K562 (cell line): ENCODE data around the gene SAMD4A. TPM values are rescaled to one million over a fixed set of nuclear protein-coding genes. Genes with fewer than 3 reads are reported as not detected.

Experiments
- ATAC-seq: fragments of 200-7000 bp; cut with Tn5 transposase; 3 replicates; pipeline ENCODE4 v1.9.1; 2020; ENCODE audit warnings: moderate library complexity
- BruUV-seq: library from RNA; stranded (reverse); fragments of 400-500 nt; replicated peaks from 2 replicates; lab custom pipeline; 2021; lab: Mats Ljungman, UMichigan
- CTCF ChIA-PET: fragments of 300-600 bp; formaldehyde crosslinking; extraction: SDS; loops from one replicate; lab custom pipeline; 2021; ENCODE audit warnings: low intra/inter-chr PET ratio; lab: Yijun Ruan, JAX
- POLR2A ChIA-PET: fragments of 300-600, 350-650 bp; sonication (Branson Sonifier 250); formaldehyde crosslinking; extraction: SDS; loops from one replicate; lab custom pipeline; 2021; ENCODE audit warnings: antibody characterized with exemption, inconsistent platforms; lab: Yijun Ruan, JAX
- DNase-seq, 4 experiments: peaks; one replicate each; pipeline versions ENCODE4 v3.0.0 to v3.0.0-alpha.2; 2011 to 2018; ENCODE audit warnings: low spot score in 3 of 4, mixed read lengths in 3 of 4; ENCODE audit errors: extremely low read depth in 1 of 4
- FAIRE-seq: peaks from 2 replicates; lab custom pipeline; 2011; peaks lifted over from hg19 to GRCh38; lab: Jason Lieb, UNC
- H2AFZ ChIP-seq: 2 replicates; pipeline ENCODE4 v1.6.0; 2011; ENCODE audit warnings: low read depth, low read length, control low read depth, inconsistent platforms
- H3K27ac ChIP-seq: fragments of 200-600 bp; 3 replicates; pipeline ENCODE4 v1.8.0; 2011; ENCODE audit warnings: low read depth, mild to moderate bottlenecking, control low read depth, inconsistent platforms, low read length, moderate library complexity, mixed read lengths; ENCODE audit errors: extremely low read depth
- H3K27me3 ChIP-seq, 2 experiments: fragments of 300-600 bp in 1 of 2; 2 replicates in 1 of 2; 3 replicates in 1 of 2; pipeline versions ENCODE4 v1.6.0 to v1.8.0; 2011; ENCODE audit warnings: inconsistent platforms in 2 of 2, low read length in 2 of 2, mild to moderate bottlenecking in 1 of 2, mixed read lengths in 1 of 2, moderate library complexity in 1 of 2; ENCODE audit not compliant: control insufficient read depth in 2 of 2, insufficient read depth in 2 of 2
- H3K36me3 ChIP-seq: fragments of 300-600 bp; 3 replicates; pipeline ENCODE4 v1.8.0; 2011; ENCODE audit warnings: mild to moderate bottlenecking, low read length, inconsistent platforms; ENCODE audit not compliant: control insufficient read depth, insufficient read depth
- H3K4me1 ChIP-seq, 2 experiments: fragments of 200-600 bp in 1 of 2; replicated peaks in 1 of 2; 2 replicates in 1 of 2; 3 replicates in 1 of 2; pipeline versions ENCODE4 v1.5.1 to v1.8.0; 2011; ENCODE audit warnings: inconsistent platforms in 2 of 2, low read length in 2 of 2, mild to moderate bottlenecking in 1 of 2, mixed read lengths in 1 of 2, moderate library complexity in 1 of 2; ENCODE audit not compliant: control insufficient read depth in 2 of 2, insufficient read depth in 2 of 2
- H3K4me2 ChIP-seq: 2 replicates; pipeline ENCODE4 v1.6.1; 2011; ENCODE audit warnings: low read length, control low read depth, inconsistent platforms, mixed read lengths; ENCODE audit not compliant: insufficient read depth
- H3K4me3 ChIP-seq: fragments of 200-600 bp; sonication (generic), shearing (Covaris generic); 2 replicates; pipeline ENCODE4 v1.5.1; 2016; ENCODE audit warnings: control low read depth, inconsistent platforms
- H3K79me2 ChIP-seq: fragments of 200-600 bp; 3 replicates; pipeline ENCODE4 v1.8.0; 2011; ENCODE audit warnings: low read length, inconsistent platforms; ENCODE audit not compliant: control insufficient read depth, insufficient read depth
- H3K9ac ChIP-seq, 2 experiments: 2 replicates each; pipeline versions ENCODE4 v1.6.0 to v1.6.1; 2011; ENCODE audit warnings: low read depth in 2 of 2, low read length in 2 of 2, control low read depth in 1 of 2, inconsistent platforms in 1 of 2, mild to moderate bottlenecking in 1 of 2, mixed read lengths in 1 of 2; ENCODE audit not compliant: insufficient read depth in 1 of 2
- H3K9me1 ChIP-seq: one replicate; pipeline ENCODE4 v1.6.0; 2011; ENCODE audit warnings: inconsistent platforms, mild to moderate bottlenecking, low read length, moderate library complexity; ENCODE audit not compliant: control insufficient read depth, insufficient read depth
- H3K9me3 ChIP-seq: replicated peaks from 2 replicates; pipeline ENCODE4 v1.5.1; 2011; ENCODE audit warnings: low read depth, low read length, inconsistent platforms; ENCODE audit not compliant: control insufficient read depth, insufficient read depth
- H4K20me1 ChIP-seq: replicated peaks from 2 replicates; pipeline ENCODE4 v1.6.1; 2011; ENCODE audit warnings: low read length, inconsistent platforms, mixed read lengths; ENCODE audit not compliant: control insufficient read depth, insufficient read depth
- FOXM1 ChIP-seq, 2 experiments: fragments of 450-650 bp in 1 of 2; sonication (generic) in 1 of 2; formaldehyde crosslinking in 1 of 2; IDR thresholded peaks; 2 replicates each; pipeline versions ENCODE4 v1.6.1 to v1.9.0; 2017 to 2022; ENCODE audit warnings: low read depth in 2 of 2, mild to moderate bottlenecking in 2 of 2, missing genetic modification reagents in 1 of 2, moderate library complexity in 1 of 2
- NFIC ChIP-seq: fragments of 450-650 bp; IDR thresholded peaks from 2 replicates; pipeline ENCODE4 v1.6.1; 2017; ENCODE audit warnings: mild to moderate bottlenecking, inconsistent platforms
- WGBS: fragments of 100-300 bp; shearing (Covaris generic); methylation state at CpG from one replicate; pipeline ENCODE4 v1.1.6; 2016; ENCODE audit warnings: low coverage, mixed read lengths; ENCODE audit not compliant: insufficient coverage; ENCODE audit errors: missing lambda C conversion rate; 5-methylcytosine and 5-hydroxymethylcytosine counted together
- in situ Hi-C: fragments of 300-500 bp; cut with MboI; formaldehyde crosslinking; loops from 4 replicates; pipeline ENCODE4 v1.15.0; 2018; ENCODE audit warnings: inconsistent platforms, mixed read lengths
- intact Hi-C: fragments of 100-400 bp; cut with micrococcal nuclease; formaldehyde crosslinking; loops from 2 replicates; pipeline ENCODE4 v1.14.2; 2022
- polyA plus RNA-seq, 8 experiments: library from polyadenylated mRNA; depleted of rRNA in 4 of 8; stranded (reverse) in 5 of 8; unstranded in 3 of 8; fragments of >200 nt; fragmentation: Nextera tagmentation in 2 of 8; fragmentation: Illumina TruSeq in 1 of 8; extraction: Ambion mirVana in 2 of 8; extraction: Trizol in 1 of 8; gene quantifications; 2 replicates each; pipeline versions ENCODE4 v1.2.1 to v1.2.3, GENCODE V29; 2011 to 2014; ENCODE audit warnings: inconsistent platforms in 1 of 8, missing spikeins in 1 of 8
- total RNA-seq, 7 experiments: library from RNA; depleted of rRNA in 6 of 7; stranded (reverse); fragments of >200 nt in 6 of 7; fragmentation: Illumina TruSeq in 2 of 7; extraction: Trizol in 2 of 7; gene quantifications; 2 replicates each; pipeline versions ENCODE4 v1.2.1 to v1.2.3, GENCODE V29; 2011 to 2021; ENCODE audit warnings: low replicate concordance in 1 of 7
- TF ChIP-seq, protein P1 (sequence below): fragments of 200-400 bp; formaldehyde crosslinking; IDR thresholded peaks from 2 replicates; pipeline ENCODE4 v1.6.1; 2017; ENCODE audit warnings: mild to moderate bottlenecking, low read depth, low read length, moderate library complexity
- TF ChIP-seq, protein P2 (sequence below), 2 experiments: fragments of 450-650 bp; IDR thresholded peaks; 2 replicates each; pipeline ENCODE4 v1.6.1; 2018; ENCODE audit warnings: mild to moderate bottlenecking in 2 of 2, low read depth in 1 of 2; ENCODE audit not compliant: partially characterized antibody in 2 of 2

SAMD4A gene
- total and polyA plus RNA-seq, 9 of the 15 experiments (the other 6 are each of a cell fraction or from before 2014, with no cell fraction given) = 0.66 to 6.8 (median 3.3) TPM

DNA sequence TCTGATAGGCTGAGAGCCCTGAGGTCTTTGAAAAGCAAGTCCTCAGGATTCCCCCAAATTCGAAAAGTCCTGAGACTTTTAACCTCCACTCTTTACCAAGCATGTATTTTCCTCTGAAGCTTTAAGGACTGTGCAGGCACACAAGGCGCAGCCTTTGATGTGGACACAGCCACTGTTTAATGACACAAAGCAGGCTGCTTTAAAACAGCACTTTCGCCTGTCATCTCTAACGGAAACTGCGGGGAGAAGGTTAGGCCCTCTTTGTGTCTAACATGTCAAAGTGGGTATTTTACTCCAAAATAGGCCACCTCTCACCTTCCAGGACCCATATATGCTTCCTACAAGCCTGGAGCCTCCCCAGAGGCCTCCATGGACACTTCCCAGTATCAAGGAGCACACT is 176.5 kb downstream of the SAMD4A start:
- Histone ChIP-seq H3K9me1 (no peaks in the 10 kb centered on the region), H4K20me1 (no peaks in the 10 kb centered on the region), H3K27me3 (no peaks in the 10 kb centered on the region), H3K79me2 (no peaks in the 10 kb centered on the region), H3K27ac (no peak overlapping the region), H3K9me3 (no peaks in the 10 kb centered on the region), H3K4me1 (no peaks in the 10 kb centered on the region; a peak in 2 of 5 replicates), H2AFZ (no peak overlapping the region), H3K4me3 (no peak overlapping the region), H3K4me2 (no peak overlapping the region), H3K36me3 (no peaks in the 10 kb centered on the region), H3K9ac (no peak overlapping the region)
- TF ChIP-seq, protein P1, sequence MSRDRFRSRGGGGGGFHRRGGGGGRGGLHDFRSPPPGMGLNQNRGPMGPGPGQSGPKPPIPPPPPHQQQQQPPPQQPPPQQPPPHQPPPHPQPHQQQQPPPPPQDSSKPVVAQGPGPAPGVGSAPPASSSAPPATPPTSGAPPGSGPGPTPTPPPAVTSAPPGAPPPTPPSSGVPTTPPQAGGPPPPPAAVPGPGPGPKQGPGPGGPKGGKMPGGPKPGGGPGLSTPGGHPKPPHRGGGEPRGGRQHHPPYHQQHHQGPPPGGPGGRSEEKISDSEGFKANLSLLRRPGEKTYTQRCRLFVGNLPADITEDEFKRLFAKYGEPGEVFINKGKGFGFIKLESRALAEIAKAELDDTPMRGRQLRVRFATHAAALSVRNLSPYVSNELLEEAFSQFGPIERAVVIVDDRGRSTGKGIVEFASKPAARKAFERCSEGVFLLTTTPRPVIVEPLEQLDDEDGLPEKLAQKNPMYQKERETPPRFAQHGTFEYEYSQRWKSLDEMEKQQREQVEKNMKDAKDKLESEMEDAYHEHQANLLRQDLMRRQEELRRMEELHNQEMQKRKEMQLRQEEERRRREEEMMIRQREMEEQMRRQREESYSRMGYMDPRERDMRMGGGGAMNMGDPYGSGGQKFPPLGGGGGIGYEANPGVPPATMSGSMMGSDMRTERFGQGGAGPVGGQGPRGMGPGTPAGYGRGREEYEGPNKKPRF = no peak
- TF ChIP-seq FOXM1 (IDR thresholded peaks at IDR 0.05; ENCODE audit: low read depth) = no peak
- no peak for TF ChIP-seq FOXM1 (CRISPR knock-in tag; IDR thresholded peaks at IDR 0.05; ENCODE audit: low read depth)
- peak; percentile 34; the same call in 1 of the 2 replicates for TF ChIP-seq NFIC
- TF ChIP-seq, protein P2, sequence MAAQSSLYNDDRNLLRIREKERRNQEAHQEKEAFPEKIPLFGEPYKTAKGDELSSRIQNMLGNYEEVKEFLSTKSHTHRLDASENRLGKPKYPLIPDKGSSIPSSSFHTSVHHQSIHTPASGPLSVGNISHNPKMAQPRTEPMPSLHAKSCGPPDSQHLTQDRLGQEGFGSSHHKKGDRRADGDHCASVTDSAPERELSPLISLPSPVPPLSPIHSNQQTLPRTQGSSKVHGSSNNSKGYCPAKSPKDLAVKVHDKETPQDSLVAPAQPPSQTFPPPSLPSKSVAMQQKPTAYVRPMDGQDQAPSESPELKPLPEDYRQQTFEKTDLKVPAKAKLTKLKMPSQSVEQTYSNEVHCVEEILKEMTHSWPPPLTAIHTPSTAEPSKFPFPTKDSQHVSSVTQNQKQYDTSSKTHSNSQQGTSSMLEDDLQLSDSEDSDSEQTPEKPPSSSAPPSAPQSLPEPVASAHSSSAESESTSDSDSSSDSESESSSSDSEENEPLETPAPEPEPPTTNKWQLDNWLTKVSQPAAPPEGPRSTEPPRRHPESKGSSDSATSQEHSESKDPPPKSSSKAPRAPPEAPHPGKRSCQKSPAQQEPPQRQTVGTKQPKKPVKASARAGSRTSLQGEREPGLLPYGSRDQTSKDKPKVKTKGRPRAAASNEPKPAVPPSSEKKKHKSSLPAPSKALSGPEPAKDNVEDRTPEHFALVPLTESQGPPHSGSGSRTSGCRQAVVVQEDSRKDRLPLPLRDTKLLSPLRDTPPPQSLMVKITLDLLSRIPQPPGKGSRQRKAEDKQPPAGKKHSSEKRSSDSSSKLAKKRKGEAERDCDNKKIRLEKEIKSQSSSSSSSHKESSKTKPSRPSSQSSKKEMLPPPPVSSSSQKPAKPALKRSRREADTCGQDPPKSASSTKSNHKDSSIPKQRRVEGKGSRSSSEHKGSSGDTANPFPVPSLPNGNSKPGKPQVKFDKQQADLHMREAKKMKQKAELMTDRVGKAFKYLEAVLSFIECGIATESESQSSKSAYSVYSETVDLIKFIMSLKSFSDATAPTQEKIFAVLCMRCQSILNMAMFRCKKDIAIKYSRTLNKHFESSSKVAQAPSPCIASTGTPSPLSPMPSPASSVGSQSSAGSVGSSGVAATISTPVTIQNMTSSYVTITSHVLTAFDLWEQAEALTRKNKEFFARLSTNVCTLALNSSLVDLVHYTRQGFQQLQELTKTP (IDR thresholded peaks at IDR 0.05; ENCODE audit: low read depth in 1 of 2, partially characterized antibody in 2 of 2) = peak in 1 of 2 experiments; percentile 80
- intact Hi-C loops = no loop called here
- DNase-seq (no peak), ATAC-seq (no peak; the same call in 2 of the 3 replicates), FAIRE-seq (no peak)
- BruUV-seq = no TSS peak
- WGBS = 80% methylated on average over 5 of the region's 5 CpGs
- in situ Hi-C loops = no loop called here
- POLR2A ChIA-PET = interaction anchor here (0.9 to 3.5 kb wide), 2 partner anchors 11 to 14 kb away, joined by 3 to 16 read pairs; no protein-coding TSS in a partner anchor
- CTCF ChIA-PET = no interaction called here
